PC-3 (cell line): ENCODE measurements around the gene KIAA0513.

ENCODE experiments used
- CTCF ChIP-seq: fragments of 300-600 bp; sonication (generic); conservative IDR thresholded peaks from 2 replicates; pipeline ENCODE4 v1.5.1; 2017; ENCODE audit warnings: antibody characterized with exemption, low read depth, mild to moderate bottlenecking, low read length
- EZH2 ChIP-seq: fragments of 300-600 bp; sonication (generic); IDR thresholded peaks from one replicate; pipeline ENCODE4 v1.6.1; 2017; ENCODE audit warnings: antibody characterized with exemption, mild to moderate bottlenecking, low read length; ENCODE audit not compliant: unreplicated experiment
- EZH2phosphoT487 ChIP-seq: fragments of 300-600 bp; sonication (generic); IDR thresholded peaks from 2 replicates; pipeline ENCODE4 v1.6.1; 2018; ENCODE audit warnings: mild to moderate bottlenecking, antibody characterized with exemption, low read length, borderline replicate concordance

GRCh38 chr16:84990782-84991181 lies 36.8 kb upstream of the KIAA0513 start:
- TF ChIP-seq CTCF, result no peak
- no peak for TF ChIP-seq EZH2
- no peak for TF ChIP-seq EZH2phosphoT487
